ENCODE results near the gene ARHGAP4. TPM values are rescaled to one million over a fixed set of nuclear protein-coding genes. Genes with fewer than 3 reads are reported as not detected.
A peak's percentile ranks its signal among the peaks of the same experiment; 100 is the strongest.

Gene ARHGAP4
- total RNA-seq, 2 experiments from 2014 or later = 188 to 300 TPM

GRCh38 chrX:153900831-153901752, 25.0 kb downstream of the ARHGAP4 start:
- DNase-seq = peak; percentile 75
- Mint-ChIP-seq H3K4me1 (peaks cover 35% of the 10 kb centered on the region), H3K36me3 (no peaks in the 10 kb centered on the region), H3K27ac (peak overlapping the region; percentile 70), H3K4me3 (peak overlapping the region; percentile 38), H3K9me3 (ENCODE audit: low read depth) (no peaks in the 10 kb centered on the region), H3K27me3 (peaks cover 16% of the 10 kb centered on the region)
- peak; percentile 82 for ATAC-seq
- CTCF ChIA-PET = no interaction called here

- Mint-ChIP-seq H3K4me3 (no peak overlapping the region), H3K27me3 (peaks cover 18% of the 10 kb centered on the region)
Measured at GRCh38 chrX:153897899-153898298, 28.2 kb downstream of the ARHGAP4 start.

GRCh38 chrX:153889123-153889522, 36.9 kb downstream of the ARHGAP4 start:
- no peak overlapping the region for H3K4me3 Mint-ChIP-seq
- DNase-seq (no peak), ATAC-seq (no peak)
- H3K27me3 Mint-ChIP-seq = peaks cover 40% of the 10 kb centered on the region
- no peak overlapping the region for H3K27ac Mint-ChIP-seq
- H3K4me1 Mint-ChIP-seq = peaks cover 2% of the 10 kb centered on the region
- CTCF ChIA-PET = no interaction called here
- no peaks in the 10 kb centered on the region for H3K9me3 Mint-ChIP-seq (ENCODE audit: low read depth)
- no peaks in the 10 kb centered on the region for H3K36me3 Mint-ChIP-seq

More at GRCh38 chrX:153897899-153898298, 28.2 kb downstream of the ARHGAP4 start:
- no peak for DNase-seq
- Mint-ChIP-seq H3K9me3 (ENCODE audit: low read depth) (no peaks in the 10 kb centered on the region), H3K4me1 (peaks cover 16% of the 10 kb centered on the region), H3K27ac (no peak overlapping the region), H3K36me3 (no peaks in the 10 kb centered on the region)
- no peak for ATAC-seq
- CTCF ChIA-PET = no interaction called here

GRCh38 chrX:153888344-153888743, 37.7 kb downstream of the ARHGAP4 start:
- H3K27me3 Mint-ChIP-seq = peaks cover 44% of the 10 kb centered on the region
- CTCF ChIA-PET = no interaction called here
- H3K4me3 Mint-ChIP-seq = no peak overlapping the region
- ATAC-seq (no peak), DNase-seq (no peak)
- peaks cover 2% of the 10 kb centered on the region for H3K4me1 Mint-ChIP-seq
- no peaks in the 10 kb centered on the region for H3K9me3 Mint-ChIP-seq (ENCODE audit: low read depth)
- H3K36me3 Mint-ChIP-seq = no peaks in the 10 kb centered on the region
- no peak overlapping the region for H3K27ac Mint-ChIP-seq

GRCh38 chrX:153887385-153887784, 38.7 kb downstream of the ARHGAP4 start:
- peaks cover 44% of the 10 kb centered on the region for H3K27me3 Mint-ChIP-seq
- ATAC-seq (no peak), DNase-seq (no peak)
- H3K27ac Mint-ChIP-seq = no peak overlapping the region
- no peak overlapping the region for H3K4me3 Mint-ChIP-seq
- CTCF ChIA-PET = no interaction called here
- H3K4me1 Mint-ChIP-seq = peaks cover 2% of the 10 kb centered on the region
- no peaks in the 10 kb centered on the region for H3K9me3 Mint-ChIP-seq (ENCODE audit: low read depth)
- no peaks in the 10 kb centered on the region for H3K36me3 Mint-ChIP-seq

GRCh38 chrX:153886915-153887314, 39.1 kb downstream of the ARHGAP4 start:
- H3K4me3 Mint-ChIP-seq = no peak overlapping the region
- H3K27ac Mint-ChIP-seq = no peak overlapping the region
- H3K36me3 Mint-ChIP-seq = no peaks in the 10 kb centered on the region
- H3K27me3 Mint-ChIP-seq = peaks cover 43% of the 10 kb centered on the region
- CTCF ChIA-PET = no interaction called here
- no peaks in the 10 kb centered on the region for H3K9me3 Mint-ChIP-seq (ENCODE audit: low read depth)
- ATAC-seq (no peak), DNase-seq (no peak)
- H3K4me1 Mint-ChIP-seq = peaks cover 2% of the 10 kb centered on the region

- H3K36me3 Mint-ChIP-seq = no peaks in the 10 kb centered on the region
- peak; percentile 49 for ATAC-seq
- H3K9me3 Mint-ChIP-seq (ENCODE audit: low read depth) = no peaks in the 10 kb centered on the region
- H3K4me3 Mint-ChIP-seq = peak within 1 kb of the TSS; percentile 41
- H3K27me3 Mint-ChIP-seq = peaks cover 42% of the 10 kb centered on the region
- DNase-seq = no peak
- peaks cover 2% of the 10 kb centered on the region for H3K4me1 Mint-ChIP-seq
- H3K27ac Mint-ChIP-seq = no peak within 1 kb of the TSS
- CTCF ChIA-PET = interaction anchor here (0.7 kb wide), 1 partner anchor 122 kb away, joined by 3 read pairs; the partner anchor contains the start of gene PLXNB3
Measured at GRCh38 chrX:153885968-153886903, 39.8 kb downstream of the ARHGAP4 start, which contains the start of gene L1CAM. Gene L1CAM, minus strand, starts transcription at chrX:153886173. Its CDS starts 10,337 bp downstream, at chrX:153875836.

- DNase-seq = no peak
- Mint-ChIP-seq H3K9me3 (ENCODE audit: low read depth) (no peaks in the 10 kb centered on the region), H3K36me3 (no peaks in the 10 kb centered on the region), H3K27ac (no peak overlapping the region), H3K4me1 (peaks cover 2% of the 10 kb centered on the region), H3K4me3 (peak overlapping the region; percentile 41), H3K27me3 (peaks cover 38% of the 10 kb centered on the region)
- peak; percentile 67 for ATAC-seq
- CTCF ChIA-PET = interaction anchor here (0.6 to 1.5 kb wide), 4 partner anchors 38 to 130 kb away, joined by 3 to 4 read pairs (median 4); partner anchors contain the start of gene PLXNB3
Measured at GRCh38 chrX:153885208-153885787, 40.8 kb downstream of the ARHGAP4 start.

- Mint-ChIP-seq H3K4me3 (no peak overlapping the region), H3K4me1 (peaks cover 2% of the 10 kb centered on the region)
Measured at GRCh38 chrX:153884590-153884989, 41.5 kb downstream of the ARHGAP4 start.

GRCh38 chrX:153884136-153884535, 41.9 kb downstream of the ARHGAP4 start:
- DNase-seq (no peak), ATAC-seq (no peak)
- CTCF ChIA-PET = interaction anchor here (1.1 to 1.5 kb wide), 2 partner anchors 39 to 121 kb away, joined by 3 to 4 read pairs; no protein-coding TSS in a partner anchor
- no peaks in the 10 kb centered on the region for H3K9me3 Mint-ChIP-seq (ENCODE audit: low read depth)
- H3K36me3 Mint-ChIP-seq = no peaks in the 10 kb centered on the region
- H3K4me1 Mint-ChIP-seq = peaks cover 5% of the 10 kb centered on the region
- no peak overlapping the region for H3K4me3 Mint-ChIP-seq
- no peak overlapping the region for H3K27ac Mint-ChIP-seq
- H3K27me3 Mint-ChIP-seq = peaks cover 45% of the 10 kb centered on the region

More at GRCh38 chrX:153884590-153884989, 41.5 kb downstream of the ARHGAP4 start:
- CTCF ChIA-PET = interaction anchor here (0.6 to 1.5 kb wide), 3 partner anchors 38 to 129 kb away, joined by 3 to 4 read pairs (median 4); no protein-coding TSS in a partner anchor
- DNase-seq (no peak), ATAC-seq (no peak)
- Mint-ChIP-seq H3K36me3 (no peaks in the 10 kb centered on the region), H3K27me3 (peaks cover 45% of the 10 kb centered on the region), H3K27ac (no peak overlapping the region), H3K9me3 (ENCODE audit: low read depth) (no peaks in the 10 kb centered on the region)

- ATAC-seq = no peak
- H3K4me1 Mint-ChIP-seq = peaks cover 10% of the 10 kb centered on the region
- H3K27me3 Mint-ChIP-seq = peaks cover 43% of the 10 kb centered on the region
- H3K4me3 Mint-ChIP-seq = no peak overlapping the region
- H3K9me3 Mint-ChIP-seq (ENCODE audit: low read depth) = no peaks in the 10 kb centered on the region
- no peak for DNase-seq
- H3K27ac Mint-ChIP-seq = no peak overlapping the region
- no peaks in the 10 kb centered on the region for H3K36me3 Mint-ChIP-seq
- CTCF ChIA-PET = no interaction called here
Measured at GRCh38 chrX:153883163-153883843, 42.8 kb downstream of the ARHGAP4 start.

- no peak for ATAC-seq
- no peak overlapping the region for H3K4me3 Mint-ChIP-seq
- DNase-seq = no peak
- H3K4me1 Mint-ChIP-seq = peaks cover 17% of the 10 kb centered on the region
- no peaks in the 10 kb centered on the region for H3K9me3 Mint-ChIP-seq (ENCODE audit: low read depth)
- CTCF ChIA-PET = no interaction called here
- H3K27me3 Mint-ChIP-seq = peaks cover 41% of the 10 kb centered on the region
- H3K36me3 Mint-ChIP-seq = no peaks in the 10 kb centered on the region
- H3K27ac Mint-ChIP-seq = no peak overlapping the region
Measured at GRCh38 chrX:153882557-153882956, 43.5 kb downstream of the ARHGAP4 start.
